Measurements from ENCODE around the gene SORT1.
"Not testable (repeated sequence)": the region's sequence is repeated elsewhere in the genome, so short reads cannot be mapped to it uniquely, and the experiment has no call there.

Gene SORT1

DNA sequence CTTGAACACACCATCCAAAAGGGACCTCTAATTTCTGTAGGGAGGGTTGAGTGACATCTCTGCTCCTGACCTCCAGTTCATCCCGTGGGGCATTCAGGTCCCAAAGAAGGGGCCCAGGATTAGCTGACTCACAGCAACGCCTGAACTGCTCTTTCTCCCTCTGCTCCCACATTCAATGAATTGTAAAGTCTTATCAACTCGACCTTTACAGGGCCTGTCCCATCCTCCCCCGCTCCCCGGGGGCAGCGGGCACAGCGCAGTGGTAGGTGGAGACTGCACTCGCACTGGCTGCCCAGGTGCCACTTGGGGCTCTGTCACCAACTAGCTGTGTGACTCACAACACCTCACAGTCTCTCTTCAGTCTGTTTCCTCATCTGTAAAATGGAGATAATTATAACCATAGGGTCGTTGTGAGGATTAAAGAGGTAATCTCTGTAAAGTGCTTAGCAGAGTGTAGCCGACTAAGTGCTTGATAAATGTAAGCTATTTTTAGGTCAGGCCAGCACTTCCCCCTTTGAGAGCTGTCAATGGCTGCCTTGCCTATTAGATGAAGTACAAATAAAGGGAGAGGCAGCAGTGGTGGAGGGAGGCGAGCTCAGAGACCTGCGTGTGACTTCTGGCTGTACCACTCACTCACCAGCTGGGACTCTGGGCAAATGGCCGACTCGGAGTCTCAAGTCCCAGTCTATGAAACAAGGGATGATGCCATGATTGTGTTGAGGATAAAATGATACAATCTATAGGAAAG, 90.3 kb downstream of the SORT1 start:
- TF ChIP-seq CSDC2 (CRISPR knock-in tag; IDR thresholded peaks at IDR 0.05) (no peak), RARB (CRISPR knock-in tag; IDR thresholded peaks at IDR 0.05) (no peak), ZNF8 (CRISPR knock-in tag; IDR thresholded peaks at IDR 0.05) (no peak), ZNF70 (CRISPR knock-in tag; IDR thresholded peaks at IDR 0.05) (no peak), ZNF565 (CRISPR knock-in tag; conservative IDR thresholded peaks at IDR 0.05; ENCODE audit: low read depth) (no peak), ZFP30 (CRISPR knock-in tag; IDR thresholded peaks at IDR 0.05) (no peak), ESRRG (CRISPR knock-in tag; IDR thresholded peaks at IDR 0.05) (no peak), PPARA (CRISPR knock-in tag; IDR thresholded peaks at IDR 0.05; ENCODE audit: borderline replicate concordance) (no peak)
- TF ChIP-seq, protein P1, sequence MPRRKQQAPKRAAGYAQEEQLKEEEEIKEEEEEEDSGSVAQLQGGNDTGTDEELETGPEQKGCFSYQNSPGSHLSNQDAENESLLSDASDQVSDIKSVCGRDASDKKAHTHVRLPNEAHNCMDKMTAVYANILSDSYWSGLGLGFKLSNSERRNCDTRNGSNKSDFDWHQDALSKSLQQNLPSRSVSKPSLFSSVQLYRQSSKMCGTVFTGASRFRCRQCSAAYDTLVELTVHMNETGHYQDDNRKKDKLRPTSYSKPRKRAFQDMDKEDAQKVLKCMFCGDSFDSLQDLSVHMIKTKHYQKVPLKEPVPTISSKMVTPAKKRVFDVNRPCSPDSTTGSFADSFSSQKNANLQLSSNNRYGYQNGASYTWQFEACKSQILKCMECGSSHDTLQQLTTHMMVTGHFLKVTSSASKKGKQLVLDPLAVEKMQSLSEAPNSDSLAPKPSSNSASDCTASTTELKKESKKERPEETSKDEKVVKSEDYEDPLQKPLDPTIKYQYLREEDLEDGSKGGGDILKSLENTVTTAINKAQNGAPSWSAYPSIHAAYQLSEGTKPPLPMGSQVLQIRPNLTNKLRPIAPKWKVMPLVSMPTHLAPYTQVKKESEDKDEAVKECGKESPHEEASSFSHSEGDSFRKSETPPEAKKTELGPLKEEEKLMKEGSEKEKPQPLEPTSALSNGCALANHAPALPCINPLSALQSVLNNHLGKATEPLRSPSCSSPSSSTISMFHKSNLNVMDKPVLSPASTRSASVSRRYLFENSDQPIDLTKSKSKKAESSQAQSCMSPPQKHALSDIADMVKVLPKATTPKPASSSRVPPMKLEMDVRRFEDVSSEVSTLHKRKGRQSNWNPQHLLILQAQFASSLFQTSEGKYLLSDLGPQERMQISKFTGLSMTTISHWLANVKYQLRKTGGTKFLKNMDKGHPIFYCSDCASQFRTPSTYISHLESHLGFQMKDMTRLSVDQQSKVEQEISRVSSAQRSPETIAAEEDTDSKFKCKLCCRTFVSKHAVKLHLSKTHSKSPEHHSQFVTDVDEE (CRISPR knock-in tag; IDR thresholded peaks at IDR 0.05): no peak
- no peak; the same call in 2 of the 3 replicates for ATAC-seq

DNA sequence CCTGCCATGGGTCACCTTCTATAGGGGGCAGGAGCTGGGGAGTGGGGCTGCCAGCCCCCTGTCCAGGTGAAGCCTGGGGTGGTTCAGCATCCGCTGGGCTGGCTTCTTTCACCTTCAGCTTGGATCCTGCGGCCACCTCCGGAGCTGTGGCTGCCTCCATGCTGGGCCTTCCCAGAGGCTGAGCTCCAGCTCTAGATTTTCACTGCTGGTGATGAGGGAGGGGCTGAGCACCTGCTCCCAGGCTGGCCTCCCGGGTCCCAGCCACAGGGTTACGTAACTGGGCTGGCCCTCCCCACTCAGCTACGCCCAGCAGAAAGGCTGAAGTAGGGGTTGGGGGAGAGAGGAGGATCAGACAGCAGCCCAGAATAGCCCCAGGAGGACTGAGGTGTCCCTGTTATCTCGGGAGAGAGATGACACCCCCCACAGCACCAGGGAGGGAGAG, 90.9 kb downstream of the SORT1 start, which contains the start of gene MYBPHL:
Gene MYBPHL (minus strand): TSS at position 180 of the 442 bp plus-strand sequence. CDS start 20 bp downstream, at position 160.
- TF ChIP-seq GLIS3 (CRISPR knock-in tag; IDR thresholded peaks at IDR 0.05) (no peak), ZNF70 (CRISPR knock-in tag; IDR thresholded peaks at IDR 0.05) (no peak), ESRRG (CRISPR knock-in tag; IDR thresholded peaks at IDR 0.05) (no peak), TOX (CRISPR knock-in tag; IDR thresholded peaks at IDR 0.05; ENCODE audit: borderline replicate concordance) (no peak), ZNF565 (CRISPR knock-in tag; conservative IDR thresholded peaks at IDR 0.05; ENCODE audit: low read depth) (no peak), ZNF8 (CRISPR knock-in tag; IDR thresholded peaks at IDR 0.05) (no peak), BACH2 (CRISPR knock-in tag; IDR thresholded peaks at IDR 0.05; ENCODE audit: borderline replicate concordance) (no peak), ZC3H10 (CRISPR knock-in tag; IDR thresholded peaks at IDR 0.05) (no peak), TCF4 (CRISPR knock-in tag; IDR thresholded peaks at IDR 0.05; ENCODE audit: borderline replicate concordance) (no peak), ISL1 (CRISPR knock-in tag; IDR thresholded peaks at IDR 0.05) (no peak), SNAI2 (CRISPR knock-in tag; IDR thresholded peaks at IDR 0.05) (no peak)
- TF ChIP-seq, protein P2, sequence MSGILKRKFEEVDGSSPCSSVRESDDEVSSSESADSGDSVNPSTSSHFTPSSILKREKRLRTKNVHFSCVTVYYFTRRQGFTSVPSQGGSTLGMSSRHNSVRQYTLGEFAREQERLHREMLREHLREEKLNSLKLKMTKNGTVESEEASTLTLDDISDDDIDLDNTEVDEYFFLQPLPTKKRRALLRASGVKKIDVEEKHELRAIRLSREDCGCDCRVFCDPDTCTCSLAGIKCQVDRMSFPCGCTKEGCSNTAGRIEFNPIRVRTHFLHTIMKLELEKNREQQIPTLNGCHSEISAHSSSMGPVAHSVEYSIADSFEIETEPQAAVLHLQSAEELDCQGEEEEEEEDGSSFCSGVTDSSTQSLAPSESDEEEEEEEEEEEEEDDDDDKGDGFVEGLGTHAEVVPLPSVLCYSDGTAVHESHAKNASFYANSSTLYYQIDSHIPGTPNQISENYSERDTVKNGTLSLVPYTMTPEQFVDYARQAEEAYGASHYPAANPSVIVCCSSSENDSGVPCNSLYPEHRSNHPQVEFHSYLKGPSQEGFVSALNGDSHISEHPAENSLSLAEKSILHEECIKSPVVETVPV (CRISPR knock-in tag; IDR thresholded peaks at IDR 0.05): no peak
- TF ChIP-seq, protein P3, sequence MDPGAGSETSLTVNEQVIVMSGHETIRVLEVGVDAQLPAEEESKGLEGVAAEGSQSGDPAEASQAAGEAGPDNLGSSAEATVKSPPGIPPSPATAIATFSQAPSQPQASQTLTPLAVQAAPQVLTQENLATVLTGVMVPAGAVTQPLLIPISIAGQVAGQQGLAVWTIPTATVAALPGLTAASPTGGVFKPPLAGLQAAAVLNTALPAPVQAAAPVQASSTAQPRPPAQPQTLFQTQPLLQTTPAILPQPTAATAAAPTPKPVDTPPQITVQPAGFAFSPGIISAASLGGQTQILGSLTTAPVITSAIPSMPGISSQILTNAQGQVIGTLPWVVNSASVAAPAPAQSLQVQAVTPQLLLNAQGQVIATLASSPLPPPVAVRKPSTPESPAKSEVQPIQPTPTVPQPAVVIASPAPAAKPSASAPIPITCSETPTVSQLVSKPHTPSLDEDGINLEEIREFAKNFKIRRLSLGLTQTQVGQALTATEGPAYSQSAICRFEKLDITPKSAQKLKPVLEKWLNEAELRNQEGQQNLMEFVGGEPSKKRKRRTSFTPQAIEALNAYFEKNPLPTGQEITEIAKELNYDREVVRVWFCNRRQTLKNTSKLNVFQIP (CRISPR knock-in tag; IDR thresholded peaks at IDR 0.05; ENCODE audit: borderline replicate concordance, low read depth): no peak

DNA sequence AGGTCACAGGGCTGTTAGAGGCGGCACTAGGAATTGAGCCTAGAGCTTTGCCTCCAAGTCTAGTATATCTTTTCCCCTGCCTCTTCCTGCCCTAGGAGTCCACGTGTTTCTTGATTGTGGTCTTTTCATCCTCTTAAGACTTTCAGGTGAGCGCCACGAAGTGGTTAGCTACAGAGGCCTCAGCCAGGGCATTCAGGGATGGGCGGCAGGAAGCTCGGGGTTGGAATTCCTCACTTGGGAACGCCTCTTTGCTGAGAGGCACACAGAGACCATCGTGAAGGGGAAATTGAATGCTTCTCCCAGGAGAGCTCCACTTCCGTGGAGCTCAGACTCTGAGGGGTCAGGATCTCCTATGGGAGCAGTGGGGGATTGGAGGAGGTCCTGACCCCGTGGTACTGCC, 91.7 kb downstream of the SORT1 start:
- ATAC-seq: not testable (repeated sequence)

More for the DNA sequence above, 90.9 kb downstream of the SORT1 start, which contains the start of gene MYBPHL:
- no peak for ATAC-seq

DNA sequence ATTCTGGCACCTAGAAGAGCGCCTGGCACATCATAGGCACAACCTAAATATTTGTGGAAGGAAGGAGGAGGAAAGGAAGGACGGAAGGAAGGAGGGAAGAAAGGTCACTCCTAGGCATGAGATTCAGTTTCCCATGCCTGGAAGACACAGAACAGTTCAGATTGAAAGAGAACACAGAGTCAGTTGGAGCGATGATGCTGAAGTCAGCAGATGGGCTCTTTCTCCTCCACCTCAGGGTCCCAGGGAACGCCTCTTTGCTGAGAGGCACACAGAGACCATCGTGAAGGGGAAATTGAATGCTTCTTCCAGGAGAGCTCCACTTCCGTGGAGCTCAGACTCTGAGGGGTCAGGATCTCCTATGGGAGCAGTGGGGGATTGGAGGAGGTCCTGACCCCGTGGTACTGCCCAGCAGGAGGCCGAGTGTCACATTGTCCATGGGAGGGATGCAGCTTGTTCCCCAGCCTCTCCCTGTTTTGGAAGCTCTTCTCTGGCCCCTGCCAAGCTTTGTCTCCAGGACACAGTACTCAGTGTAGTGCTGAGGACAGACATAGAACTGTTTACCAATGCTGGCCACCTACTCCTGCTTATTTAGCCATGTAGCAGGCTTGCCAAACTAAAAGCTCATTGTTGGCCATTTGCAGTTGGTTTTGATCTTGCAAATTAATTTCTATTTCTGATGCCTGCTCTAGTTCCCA, 93.3 kb downstream of the SORT1 start:
- ATAC-seq: no peak
- TF ChIP-seq ZFP30 (CRISPR knock-in tag; IDR thresholded peaks at IDR 0.05): no peak
- TF ChIP-seq TCF4 (CRISPR knock-in tag; IDR thresholded peaks at IDR 0.05; ENCODE audit: borderline replicate concordance): no peak
- TF ChIP-seq RARB (CRISPR knock-in tag; IDR thresholded peaks at IDR 0.05): no peak
- no peak for TF ChIP-seq ESRRG (CRISPR knock-in tag; IDR thresholded peaks at IDR 0.05)

DNA sequence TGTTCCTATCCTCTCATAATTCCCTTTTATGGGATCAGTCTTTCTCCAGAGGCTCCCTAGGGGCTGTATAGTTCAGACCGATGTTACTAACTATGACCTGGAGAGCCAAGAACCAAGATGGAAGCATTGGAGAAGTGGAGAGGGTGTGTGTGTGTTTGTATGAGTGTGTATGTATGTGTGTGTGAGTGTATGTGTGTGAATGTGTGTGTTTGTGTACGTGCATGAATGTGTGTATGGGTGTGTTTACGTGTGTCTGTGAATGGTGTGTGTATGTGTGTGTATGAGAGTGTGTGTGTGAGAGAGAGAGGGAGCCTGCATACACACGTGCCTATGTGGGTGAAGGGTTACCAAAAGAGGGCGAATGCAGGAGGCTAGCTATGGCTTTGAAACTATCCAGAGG, 95.8 kb downstream of the SORT1 start:
- no peak for ATAC-seq
- TF ChIP-seq PPARA (CRISPR knock-in tag; IDR thresholded peaks at IDR 0.05; ENCODE audit: borderline replicate concordance) (no peak), ESRRG (CRISPR knock-in tag; IDR thresholded peaks at IDR 0.05) (no peak), BACH2 (CRISPR knock-in tag; IDR thresholded peaks at IDR 0.05; ENCODE audit: borderline replicate concordance) (no peak), ZFP3 (CRISPR knock-in tag; IDR thresholded peaks at IDR 0.05) (no peak), ZNF565 (CRISPR knock-in tag; conservative IDR thresholded peaks at IDR 0.05; ENCODE audit: low read depth) (no peak), ZNF8 (CRISPR knock-in tag; IDR thresholded peaks at IDR 0.05) (no peak), RARB (CRISPR knock-in tag; IDR thresholded peaks at IDR 0.05) (no peak), TOX (CRISPR knock-in tag; IDR thresholded peaks at IDR 0.05; ENCODE audit: borderline replicate concordance) (no peak), CSDC2 (CRISPR knock-in tag; IDR thresholded peaks at IDR 0.05) (no peak), GLIS3 (CRISPR knock-in tag; IDR thresholded peaks at IDR 0.05) (no peak)
- TF ChIP-seq, protein P4, sequence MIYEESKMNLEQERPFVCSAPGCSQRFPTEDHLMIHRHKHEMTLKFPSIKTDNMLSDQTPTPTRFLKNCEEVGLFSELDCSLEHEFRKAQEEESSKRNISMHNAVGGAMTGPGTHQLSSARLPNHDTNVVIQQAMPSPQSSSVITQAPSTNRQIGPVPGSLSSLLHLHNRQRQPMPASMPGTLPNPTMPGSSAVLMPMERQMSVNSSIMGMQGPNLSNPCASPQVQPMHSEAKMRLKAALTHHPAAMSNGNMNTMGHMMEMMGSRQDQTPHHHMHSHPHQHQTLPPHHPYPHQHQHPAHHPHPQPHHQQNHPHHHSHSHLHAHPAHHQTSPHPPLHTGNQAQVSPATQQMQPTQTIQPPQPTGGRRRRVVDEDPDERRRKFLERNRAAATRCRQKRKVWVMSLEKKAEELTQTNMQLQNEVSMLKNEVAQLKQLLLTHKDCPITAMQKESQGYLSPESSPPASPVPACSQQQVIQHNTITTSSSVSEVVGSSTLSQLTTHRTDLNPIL (CRISPR knock-in tag; IDR thresholded peaks at IDR 0.05; ENCODE audit: low read depth): no peak
- TF ChIP-seq, protein P3 (CRISPR knock-in tag; IDR thresholded peaks at IDR 0.05; ENCODE audit: borderline replicate concordance, low read depth): no peak

All from SK-N-SH treated with all-trans-retinoic acid at 6 μM for 48 hours (cell line).